HEK293 (cell line): ENCODE results near the gene MYOM3.

Experiments
- FEZF1 ChIP-seq: fragments of 450-650 bp; formaldehyde crosslinking; IDR thresholded peaks from 2 replicates; pipeline ENCODE4 v1.5.1; 2016; ENCODE audit warnings: missing biosample characterization, missing genetic modification characterization
- GLI4 ChIP-seq: fragments of 450-650 bp; formaldehyde crosslinking; IDR thresholded peaks from 2 replicates; pipeline ENCODE4 v1.5.1; 2016; ENCODE audit warnings: missing biosample characterization, missing genetic modification characterization
- HIC1 ChIP-seq: fragments of 450-650 bp; formaldehyde crosslinking; IDR thresholded peaks from 2 replicates; pipeline ENCODE4 v1.5.1; 2016; ENCODE audit warnings: missing biosample characterization, missing genetic modification characterization
- INSM2 ChIP-seq: fragments of 450-650 bp; formaldehyde crosslinking; IDR thresholded peaks from 2 replicates; pipeline ENCODE4 v1.5.1; 2016; ENCODE audit warnings: missing biosample characterization, missing genetic modification characterization
- MEIS1 ChIP-seq: sonication (generic); formaldehyde crosslinking; IDR thresholded peaks from 2 replicates; pipeline ENCODE4 v1.8.1; 2022; ENCODE audit warnings: missing genetic modification reagents, mild to moderate bottlenecking, borderline replicate concordance
- PRDM10 ChIP-seq: fragments of 450-650 bp; formaldehyde crosslinking; IDR thresholded peaks from 2 replicates; pipeline ENCODE4 v1.5.1; 2016; ENCODE audit warnings: missing biosample characterization, missing genetic modification characterization
- PRDM4 ChIP-seq: fragments of 450-650 bp; formaldehyde crosslinking; IDR thresholded peaks from 2 replicates; pipeline ENCODE4 v1.5.1; 2017; ENCODE audit warnings: missing biosample characterization, missing genetic modification characterization
- YY2 ChIP-seq: fragments of 450-650 bp; formaldehyde crosslinking; IDR thresholded peaks from 2 replicates; pipeline ENCODE4 v1.5.1; 2016; ENCODE audit warnings: missing biosample characterization, missing genetic modification characterization
- ZBTB17 ChIP-seq: fragments of 450-650 bp; formaldehyde crosslinking; IDR thresholded peaks from 2 replicates; pipeline ENCODE4 v1.5.1; 2016; ENCODE audit warnings: missing biosample characterization, missing genetic modification characterization
- ZIC2 ChIP-seq: fragments of 450-650 bp; formaldehyde crosslinking; IDR thresholded peaks from 2 replicates; pipeline ENCODE4 v1.5.1; 2016; ENCODE audit warnings: missing biosample characterization, missing genetic modification characterization
- ZNF112 ChIP-seq: fragments of 450-650 bp; formaldehyde crosslinking; IDR thresholded peaks from 2 replicates; pipeline ENCODE4 v1.5.0; 2017; ENCODE audit warnings: missing biosample characterization, missing genetic modification characterization
- ZNF184 ChIP-seq: fragments of 450-650 bp; IDR thresholded peaks from 2 replicates; pipeline ENCODE4 v1.5.1; 2018; ENCODE audit warnings: missing biosample characterization, mild to moderate bottlenecking, missing genetic modification characterization
- ZNF24 ChIP-seq: fragments of 450-650 bp; formaldehyde crosslinking; IDR thresholded peaks from 2 replicates; pipeline ENCODE4 v1.5.1; 2016; ENCODE audit warnings: missing biosample characterization, missing genetic modification characterization
- ZNF501 ChIP-seq: fragments of 450-650 bp; formaldehyde crosslinking; IDR thresholded peaks from 2 replicates; pipeline ENCODE4 v1.5.1; 2016; ENCODE audit warnings: missing biosample characterization, missing genetic modification characterization
- ZNF544 ChIP-seq: fragments of 450-650 bp; formaldehyde crosslinking; IDR thresholded peaks from 2 replicates; pipeline ENCODE4 v1.5.0; 2017; ENCODE audit warnings: missing biosample characterization, missing genetic modification characterization
- ZNF585B ChIP-seq: fragments of 450-650 bp; formaldehyde crosslinking; IDR thresholded peaks from 2 replicates; pipeline ENCODE4 v1.5.1; 2016; ENCODE audit warnings: missing biosample characterization, missing genetic modification characterization
- ZNF76 ChIP-seq: fragments of 450-650 bp; formaldehyde crosslinking; IDR thresholded peaks from 2 replicates; pipeline ENCODE4; 2016; ENCODE audit warnings: low read depth, missing biosample characterization, missing genetic modification characterization, borderline replicate concordance
- ZNF768 ChIP-seq: fragments of 450-650 bp; formaldehyde crosslinking; IDR thresholded peaks from 2 replicates; pipeline ENCODE4 v1.5.1; 2018; ENCODE audit warnings: missing biosample characterization, mild to moderate bottlenecking, missing genetic modification characterization
- ZNF830 ChIP-seq: fragments of 450-650 bp; IDR thresholded peaks from 2 replicates; pipeline ENCODE4 v1.5.0; 2018; ENCODE audit warnings: missing biosample characterization, missing genetic modification characterization, low read depth, mild to moderate bottlenecking, moderate library complexity
- TF ChIP-seq, protein P1 (sequence below): fragments of 450-650 bp; formaldehyde crosslinking; IDR thresholded peaks from 2 replicates; pipeline ENCODE4 v1.5.1; 2016; ENCODE audit warnings: missing biosample characterization, missing genetic modification characterization, borderline replicate concordance
- TF ChIP-seq, protein P2 (sequence below): fragments of 450-650 bp; formaldehyde crosslinking; IDR thresholded peaks from 2 replicates; pipeline ENCODE4 v1.5.1; 2017; ENCODE audit warnings: missing biosample characterization, missing genetic modification characterization
- TF ChIP-seq, protein P3 (sequence below): fragments of 450-650 bp; formaldehyde crosslinking; IDR thresholded peaks from 2 replicates; pipeline ENCODE4 v1.5.1; 2016; ENCODE audit warnings: missing biosample characterization, missing genetic modification characterization
- TF ChIP-seq, protein P4 (sequence below): fragments of 450-650 bp; formaldehyde crosslinking; IDR thresholded peaks from 2 replicates; pipeline ENCODE4 v1.5.1; 2016; ENCODE audit warnings: missing biosample characterization, missing genetic modification characterization

Gene MYOM3

GRCh38 chr1:24070821-24071393 is 41.0 kb downstream of the MYOM3 start (continued):
- TF ChIP-seq ZNF768 (tag by site-specific recombination), result no peak
- no peak for TF ChIP-seq GLI4
- TF ChIP-seq, protein P1, sequence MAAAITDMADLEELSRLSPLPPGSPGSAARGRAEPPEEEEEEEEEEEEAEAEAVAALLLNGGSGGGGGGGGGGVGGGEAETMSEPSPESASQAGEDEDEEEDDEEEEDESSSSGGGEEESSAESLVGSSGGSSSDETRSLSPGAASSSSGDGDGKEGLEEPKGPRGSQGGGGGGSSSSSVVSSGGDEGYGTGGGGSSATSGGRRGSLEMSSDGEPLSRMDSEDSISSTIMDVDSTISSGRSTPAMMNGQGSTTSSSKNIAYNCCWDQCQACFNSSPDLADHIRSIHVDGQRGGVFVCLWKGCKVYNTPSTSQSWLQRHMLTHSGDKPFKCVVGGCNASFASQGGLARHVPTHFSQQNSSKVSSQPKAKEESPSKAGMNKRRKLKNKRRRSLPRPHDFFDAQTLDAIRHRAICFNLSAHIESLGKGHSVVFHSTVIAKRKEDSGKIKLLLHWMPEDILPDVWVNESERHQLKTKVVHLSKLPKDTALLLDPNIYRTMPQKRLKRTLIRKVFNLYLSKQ (tag by site-specific recombination), result no peak
- no peak for TF ChIP-seq YY2 (tag by site-specific recombination)
- no peak for TF ChIP-seq FEZF1 (tag by site-specific recombination)
- TF ChIP-seq MEIS1 (CRISPR knock-in tag), result no peak
- no peak for TF ChIP-seq INSM2
- TF ChIP-seq, protein P2, sequence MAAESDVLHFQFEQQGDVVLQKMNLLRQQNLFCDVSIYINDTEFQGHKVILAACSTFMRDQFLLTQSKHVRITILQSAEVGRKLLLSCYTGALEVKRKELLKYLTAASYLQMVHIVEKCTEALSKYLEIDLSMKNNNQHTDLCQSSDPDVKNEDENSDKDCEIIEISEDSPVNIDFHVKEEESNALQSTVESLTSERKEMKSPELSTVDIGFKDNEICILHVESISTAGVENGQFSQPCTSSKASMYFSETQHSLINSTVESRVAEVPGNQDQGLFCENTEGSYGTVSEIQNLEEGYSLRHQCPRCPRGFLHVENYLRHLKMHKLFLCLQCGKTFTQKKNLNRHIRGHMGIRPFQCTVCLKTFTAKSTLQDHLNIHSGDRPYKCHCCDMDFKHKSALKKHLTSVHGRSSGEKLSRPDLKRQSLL (tag by site-specific recombination), result no peak
- TF ChIP-seq, protein P3, sequence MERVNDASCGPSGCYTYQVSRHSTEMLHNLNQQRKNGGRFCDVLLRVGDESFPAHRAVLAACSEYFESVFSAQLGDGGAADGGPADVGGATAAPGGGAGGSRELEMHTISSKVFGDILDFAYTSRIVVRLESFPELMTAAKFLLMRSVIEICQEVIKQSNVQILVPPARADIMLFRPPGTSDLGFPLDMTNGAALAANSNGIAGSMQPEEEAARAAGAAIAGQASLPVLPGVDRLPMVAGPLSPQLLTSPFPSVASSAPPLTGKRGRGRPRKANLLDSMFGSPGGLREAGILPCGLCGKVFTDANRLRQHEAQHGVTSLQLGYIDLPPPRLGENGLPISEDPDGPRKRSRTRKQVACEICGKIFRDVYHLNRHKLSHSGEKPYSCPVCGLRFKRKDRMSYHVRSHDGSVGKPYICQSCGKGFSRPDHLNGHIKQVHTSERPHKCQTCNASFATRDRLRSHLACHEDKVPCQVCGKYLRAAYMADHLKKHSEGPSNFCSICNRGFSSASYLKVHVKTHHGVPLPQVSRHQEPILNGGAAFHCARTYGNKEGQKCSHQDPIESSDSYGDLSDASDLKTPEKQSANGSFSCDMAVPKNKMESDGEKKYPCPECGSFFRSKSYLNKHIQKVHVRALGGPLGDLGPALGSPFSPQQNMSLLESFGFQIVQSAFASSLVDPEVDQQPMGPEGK, result 0 out of 2 replicates have a peak, but pooled peaks have one; percentile 43
- TF ChIP-seq ZNF76, result no peak
- TF ChIP-seq ZIC2, result no peak
- TF ChIP-seq ZNF830 (tag by site-specific recombination), result no peak
- no peak for TF ChIP-seq PRDM4 (tag by site-specific recombination)
- TF ChIP-seq HIC1, result no peak
- no peak for TF ChIP-seq ZNF544 (tag by site-specific recombination)
- no peak for TF ChIP-seq ZNF501 (tag by site-specific recombination)
- TF ChIP-seq ZNF24 (tag by site-specific recombination), result no peak
- TF ChIP-seq ZNF184 (tag by site-specific recombination), result no peak
- 0 out of 2 replicates have a peak, but pooled peaks have one; percentile 24 for TF ChIP-seq ZBTB17 (tag by site-specific recombination)
- TF ChIP-seq ZNF112 (tag by site-specific recombination), result no peak
- TF ChIP-seq, protein P4, sequence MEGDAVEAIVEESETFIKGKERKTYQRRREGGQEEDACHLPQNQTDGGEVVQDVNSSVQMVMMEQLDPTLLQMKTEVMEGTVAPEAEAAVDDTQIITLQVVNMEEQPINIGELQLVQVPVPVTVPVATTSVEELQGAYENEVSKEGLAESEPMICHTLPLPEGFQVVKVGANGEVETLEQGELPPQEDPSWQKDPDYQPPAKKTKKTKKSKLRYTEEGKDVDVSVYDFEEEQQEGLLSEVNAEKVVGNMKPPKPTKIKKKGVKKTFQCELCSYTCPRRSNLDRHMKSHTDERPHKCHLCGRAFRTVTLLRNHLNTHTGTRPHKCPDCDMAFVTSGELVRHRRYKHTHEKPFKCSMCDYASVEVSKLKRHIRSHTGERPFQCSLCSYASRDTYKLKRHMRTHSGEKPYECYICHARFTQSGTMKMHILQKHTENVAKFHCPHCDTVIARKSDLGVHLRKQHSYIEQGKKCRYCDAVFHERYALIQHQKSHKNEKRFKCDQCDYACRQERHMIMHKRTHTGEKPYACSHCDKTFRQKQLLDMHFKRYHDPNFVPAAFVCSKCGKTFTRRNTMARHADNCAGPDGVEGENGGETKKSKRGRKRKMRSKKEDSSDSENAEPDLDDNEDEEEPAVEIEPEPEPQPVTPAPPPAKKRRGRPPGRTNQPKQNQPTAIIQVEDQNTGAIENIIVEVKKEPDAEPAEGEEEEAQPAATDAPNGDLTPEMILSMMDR (tag by site-specific recombination), result peak; percentile 88
- no peak for TF ChIP-seq ZNF585B
- peak; percentile 49; the same call in 1 of the 2 replicates for TF ChIP-seq PRDM10
